AG20443 (cell line): ENCODE results near the gene CDR2.
A peak's percentile ranks its signal among the peaks of the same experiment; 100 is the strongest.
"Not testable (repeated sequence)": the region's sequence is repeated elsewhere in the genome, so short reads cannot be mapped to it uniquely, and the experiment has no call there.

Source experiments
- DNase-seq: peaks from one replicate; pipeline ENCODE4 v3.0.0; 2012; ENCODE audit warnings: low spot score, mixed read lengths

Gene CDR2

DNA sequence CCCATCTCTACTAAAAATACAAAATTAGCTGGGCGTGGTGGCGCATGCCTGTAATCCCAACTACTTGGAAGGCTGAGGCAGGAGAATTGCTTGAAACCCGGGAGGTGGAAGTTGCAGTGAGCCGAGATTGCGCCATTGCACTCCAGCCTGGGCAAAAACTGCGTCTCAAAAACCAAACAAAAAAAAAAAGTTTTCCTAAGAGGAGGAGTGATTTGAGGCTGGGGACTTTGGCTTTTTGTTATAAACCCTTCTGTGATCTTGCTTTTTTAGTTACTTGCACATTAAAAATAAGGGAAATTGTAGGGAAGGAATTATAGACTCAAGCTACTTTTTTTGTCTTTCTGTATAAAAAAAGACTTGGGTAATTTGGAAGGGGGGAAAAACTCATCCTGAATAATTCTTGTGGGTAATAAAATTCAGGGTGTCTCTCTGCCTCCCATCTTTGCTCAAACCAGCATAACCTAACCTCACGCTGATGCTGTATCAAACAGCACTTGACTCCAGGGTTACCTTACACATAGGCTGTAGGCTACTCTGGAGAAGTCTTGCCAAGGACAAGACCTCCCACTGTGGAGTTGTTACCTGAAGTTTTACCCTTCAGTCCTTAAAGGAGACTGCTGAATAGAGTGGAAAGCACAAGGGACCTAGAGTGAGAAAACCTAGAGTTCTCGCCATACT is 1.7 kb upstream of the CDR2 start:
- no peak for DNase-seq

DNA sequence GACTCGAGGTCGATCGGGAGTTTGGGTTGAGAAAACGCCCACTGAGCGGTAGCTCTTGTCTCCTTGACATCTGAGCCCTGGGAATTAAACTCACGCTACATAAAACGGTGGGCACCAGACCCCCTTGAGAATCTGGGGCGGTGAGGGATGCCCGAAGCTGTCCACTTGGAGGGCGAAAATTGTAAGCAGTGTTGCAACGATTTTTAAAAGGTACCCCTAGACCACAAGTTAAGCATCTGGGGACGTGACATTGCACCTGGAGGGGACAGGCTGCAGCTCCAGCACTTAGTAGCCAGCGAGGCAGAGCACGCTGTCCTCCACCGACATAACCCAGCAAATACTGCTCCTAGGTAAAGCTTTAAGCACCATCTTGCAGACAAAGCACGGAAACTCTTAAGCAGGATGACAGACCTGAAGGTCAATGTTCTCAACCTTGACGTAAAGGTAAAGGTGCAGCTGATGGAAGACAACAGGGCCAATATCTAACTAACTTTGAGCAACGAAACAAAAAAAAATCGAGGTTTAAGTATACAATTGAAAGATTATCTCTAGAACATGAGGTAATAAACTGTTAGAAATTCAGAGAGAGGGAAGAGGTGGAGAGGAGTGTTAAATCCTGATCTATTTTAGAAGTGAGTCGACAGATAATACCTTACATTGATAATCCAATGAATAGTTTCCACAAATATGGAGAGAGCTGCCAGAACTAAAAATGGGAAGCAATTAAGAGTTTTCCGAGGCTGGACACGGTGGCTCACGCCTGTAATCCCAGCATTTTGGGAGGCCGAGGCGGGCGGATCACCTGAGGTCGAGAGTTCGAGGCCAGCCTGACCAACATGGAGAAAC is 921 bp upstream of the CDR2 start:
- no peak for DNase-seq

DNA sequence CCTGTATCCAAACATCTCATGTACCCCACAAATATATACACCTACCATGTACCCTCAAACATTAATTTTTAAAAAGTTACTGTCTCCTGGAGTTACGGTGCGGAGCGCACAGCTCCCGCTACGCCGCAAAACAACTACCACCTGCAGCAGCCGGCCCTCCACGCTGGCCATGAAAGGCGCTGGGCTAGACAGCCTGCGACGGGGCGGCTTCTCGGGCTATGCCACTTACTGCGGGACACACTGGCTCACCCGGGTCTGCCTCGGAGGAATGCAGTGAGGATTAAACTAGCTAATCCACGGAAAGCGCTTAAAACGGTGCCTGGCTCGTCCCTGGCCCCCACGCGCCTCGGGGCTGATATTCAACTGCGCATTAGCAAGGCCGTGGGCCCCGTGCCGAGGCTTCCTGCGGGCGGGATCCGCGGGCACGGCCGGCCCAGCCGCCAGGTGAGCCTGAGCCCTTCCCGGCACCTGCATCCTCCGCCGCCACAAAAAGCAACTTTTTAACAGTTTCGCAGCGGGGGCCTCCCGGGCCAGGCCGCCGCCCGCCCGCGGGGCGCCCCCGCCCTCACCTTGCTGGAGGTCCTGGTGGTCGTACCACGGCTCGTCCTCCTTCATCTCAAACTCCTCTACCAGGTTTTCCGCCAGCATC is 633 bp downstream of the CDR2 start:
- peak; percentile 34 for DNase-seq

DNA sequence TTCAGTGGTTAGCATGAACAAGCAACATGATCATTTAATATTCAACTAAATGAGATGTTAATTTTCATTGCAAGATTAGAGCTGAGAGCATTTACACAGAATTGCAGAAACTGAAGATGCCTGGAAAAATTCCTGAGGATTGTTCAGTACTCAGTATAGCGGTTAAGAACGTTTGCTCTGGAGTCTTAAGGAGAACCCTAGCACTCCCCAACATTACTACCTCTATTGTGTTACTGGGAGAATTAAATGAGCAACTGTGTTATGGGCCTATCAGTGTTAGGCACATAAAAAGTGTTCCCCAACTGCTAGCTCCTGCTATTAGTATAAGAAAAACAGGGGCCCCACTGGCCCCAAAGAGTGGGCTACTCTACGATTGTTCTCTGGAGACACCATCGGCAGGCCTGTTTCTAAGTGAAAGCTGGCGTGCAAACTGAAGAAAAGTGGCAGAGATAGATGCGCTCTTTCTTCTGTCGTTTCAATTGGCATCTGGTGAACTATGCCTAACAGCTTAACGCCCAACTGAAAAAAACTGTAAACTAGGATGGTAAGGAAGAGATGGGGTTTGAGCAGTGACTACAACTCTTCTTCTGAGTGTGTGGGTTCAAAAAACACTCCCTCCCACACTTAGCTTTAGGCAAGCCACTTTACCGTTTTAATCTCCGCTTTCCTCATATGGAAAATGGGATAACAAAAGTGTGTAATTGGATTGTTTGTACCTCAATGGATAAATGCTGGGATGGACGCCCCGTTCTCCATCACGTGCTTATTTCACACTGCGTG is 1.3 kb downstream of the CDR2 start:
- no peak for DNase-seq

DNA sequence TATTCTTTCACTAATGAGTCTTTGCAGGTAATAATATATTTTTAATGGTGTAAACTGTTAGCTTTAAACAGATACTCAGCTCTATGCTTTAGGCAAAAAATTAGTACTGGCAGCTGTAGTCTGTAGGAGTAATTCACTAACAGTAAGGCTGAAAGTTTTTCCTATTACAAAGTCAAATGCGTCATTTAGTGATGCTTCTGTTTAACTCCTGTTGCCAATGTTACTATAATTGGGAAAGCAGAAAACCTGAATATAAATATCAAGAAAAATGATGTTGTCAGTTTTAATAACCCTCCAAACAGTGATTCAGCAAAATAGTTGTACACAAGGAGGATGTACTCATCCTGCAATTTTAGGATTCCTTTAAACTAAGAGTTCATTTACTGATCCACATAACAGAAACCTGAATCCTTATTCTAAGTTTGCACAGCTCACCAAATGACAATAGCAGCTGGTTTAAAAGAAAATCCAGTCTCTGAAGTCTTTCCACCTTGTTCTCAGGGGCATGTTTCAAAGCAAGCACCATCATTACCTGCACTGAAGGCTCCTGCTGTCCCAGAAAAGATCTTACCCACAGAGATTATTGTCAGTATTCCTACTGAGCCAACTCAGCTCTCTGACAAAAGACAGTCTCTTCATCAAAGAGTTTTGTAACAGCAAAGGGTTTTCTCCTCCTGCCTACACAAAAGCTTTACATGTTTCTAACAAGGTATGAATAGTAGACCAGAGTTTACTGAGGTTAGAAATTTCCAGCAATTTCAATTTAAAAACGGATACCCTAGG is 4.2 kb downstream of the CDR2 start:
- peak; percentile 34 for DNase-seq

- no peak for DNase-seq
Observed at GRCh38 chr16:22369221-22369811, 5.1 kb downstream of the CDR2 start.

GRCh38 chr16:22368200-22368826 is 6.1 kb downstream of the CDR2 start:
- DNase-seq, result not testable (repeated sequence)

DNA sequence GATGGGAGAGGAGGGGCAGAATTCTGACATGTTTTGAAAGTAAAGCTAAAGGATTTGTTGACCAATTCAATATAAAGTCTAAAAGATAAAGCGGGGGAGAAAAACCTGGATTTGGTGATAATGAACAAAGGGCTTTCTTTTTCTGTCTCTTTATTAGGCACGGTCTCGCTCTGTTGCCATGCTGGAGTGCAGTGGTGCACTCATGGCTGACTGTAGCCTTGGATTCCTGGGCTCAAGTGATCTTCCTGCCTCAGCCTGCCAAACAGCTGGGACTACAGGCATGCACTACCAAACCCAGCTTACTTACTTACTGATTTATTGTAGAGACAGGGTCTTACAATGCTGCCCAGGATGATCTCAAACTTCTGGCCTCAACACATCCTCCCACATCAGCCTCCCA is 7.5 kb downstream of the CDR2 start:
- DNase-seq, result no peak

GRCh38 chr16:22366371-22366770 is 8.0 kb downstream of the CDR2 start:
- no peak for DNase-seq

GRCh38 chr16:22364241-22364640 is 10.2 kb downstream of the CDR2 start:
- DNase-seq, result no peak

GRCh38 chr16:22360963-22361659 is 13.3 kb downstream of the CDR2 start:
- no peak for DNase-seq

GRCh38 chr16:22359679-22360078 is 14.7 kb downstream of the CDR2 start:
- no peak for DNase-seq

- DNase-seq, result no peak
Observed at GRCh38 chr16:22358000-22358399, 16.4 kb downstream of the CDR2 start.

- no peak for DNase-seq
Observed at GRCh38 chr16:22357635-22357971, 16.8 kb downstream of the CDR2 start.

DNA sequence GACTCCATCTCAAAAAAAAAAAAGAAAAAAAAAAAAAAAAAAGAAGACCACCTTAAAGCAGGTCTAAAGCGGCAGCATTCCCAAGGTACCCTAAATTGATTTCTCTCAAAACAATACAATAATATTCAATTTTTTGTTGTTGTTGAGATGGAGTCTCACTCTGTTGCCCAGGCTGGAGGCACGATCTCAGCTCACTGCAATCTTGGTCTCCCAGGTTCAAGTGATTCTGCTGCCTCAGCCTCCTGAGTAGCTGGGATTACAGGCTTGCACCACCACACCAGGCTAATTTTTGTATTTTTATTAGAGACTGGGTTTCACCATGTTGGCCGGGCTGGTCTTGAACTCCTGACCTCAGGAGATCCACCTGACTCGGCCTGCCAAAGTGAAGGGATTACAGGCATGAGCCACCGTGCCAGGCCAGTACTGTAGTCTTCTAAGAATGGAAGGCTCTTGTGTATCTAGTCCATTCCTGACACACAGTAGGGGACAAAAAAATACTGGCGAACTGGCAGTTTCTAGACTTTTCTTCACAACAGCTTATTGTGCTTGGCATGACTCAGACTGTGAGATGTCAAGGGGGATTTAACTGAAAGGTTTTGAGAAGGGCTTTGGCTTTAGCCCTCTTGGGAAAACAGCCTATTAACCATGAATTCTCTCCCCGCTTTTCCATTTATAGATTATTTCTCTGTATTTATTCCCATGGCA is 17.3 kb downstream of the CDR2 start:
- DNase-seq, result no peak

DNA sequence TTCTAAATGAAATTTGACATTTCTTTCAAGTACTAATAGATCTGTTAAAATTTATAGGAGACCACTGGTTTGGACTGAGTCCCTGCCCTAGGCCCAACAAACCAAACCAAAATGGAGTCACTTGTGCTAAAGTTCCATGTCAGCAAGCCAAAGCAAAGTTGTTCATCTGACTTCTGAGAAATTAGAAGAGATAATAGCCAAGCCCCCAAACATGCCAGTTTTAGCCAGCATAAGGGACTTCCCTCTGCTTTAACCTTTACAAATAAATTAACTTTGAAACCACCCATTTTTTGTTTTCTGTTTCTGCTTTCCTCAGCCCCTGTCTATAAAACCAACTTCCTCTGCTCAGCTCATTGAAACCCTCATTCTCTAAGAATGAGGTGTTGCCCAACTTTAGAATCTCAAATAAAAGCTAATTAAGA is 18.9 kb downstream of the CDR2 start:
- DNase-seq, result no peak

- DNase-seq, result no peak
Observed at GRCh38 chr16:22353933-22354541, 20.4 kb downstream of the CDR2 start.

DNA sequence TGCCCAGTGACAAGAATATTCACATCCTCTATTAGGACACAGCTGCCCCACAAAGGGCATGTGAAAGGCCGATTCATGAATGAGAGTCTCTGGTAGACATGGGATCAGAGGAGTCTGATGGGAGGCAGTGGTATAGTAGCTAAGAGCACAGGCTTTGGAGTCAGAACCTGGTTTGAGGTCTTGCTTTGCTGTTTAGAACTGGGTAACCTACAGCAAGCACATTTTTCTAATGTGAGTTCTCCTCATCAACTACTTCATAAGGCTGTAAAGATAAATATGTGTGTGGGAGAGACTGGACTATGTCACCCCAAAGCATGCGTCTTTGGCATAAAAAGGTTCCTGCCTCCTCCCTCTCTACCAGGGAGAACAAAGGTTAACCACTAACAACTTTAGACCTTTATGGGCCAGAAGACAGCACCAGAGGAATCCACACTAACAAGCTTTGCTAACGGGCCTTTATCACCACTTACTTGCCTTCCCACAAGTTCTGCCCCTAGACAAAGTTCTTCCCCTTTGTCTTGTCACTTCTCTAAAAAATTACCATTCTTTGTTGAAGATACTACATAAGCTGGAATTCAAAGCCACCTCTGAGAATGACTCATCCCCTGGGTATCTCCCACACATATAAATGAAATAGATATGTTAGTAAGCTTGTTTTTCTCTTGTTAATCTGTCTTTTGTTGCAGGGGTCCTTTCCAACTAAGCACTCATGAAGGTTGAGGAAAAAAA is 21.1 kb downstream of the CDR2 start:
- peak; percentile 64 for DNase-seq
